ENCODE measurements around the gene CSRNP2. TPM values are rescaled to one million over a fixed set of nuclear protein-coding genes. Genes with fewer than 3 reads are reported as not detected.

CSRNP2 gene
- total RNA-seq, 1 donor from 2014 or later, result 16.9 TPM

- intact Hi-C loops (cut with micrococcal nuclease), result loop anchor here (1.0 to 5.0 kb wide), 8 partner anchors 17 to 624 kb away; partner anchors contain the start of genes ATF1, CSRNP2, DAZAP2 and LARP4
- Mint-ChIP-seq H3K27me3 (no peaks in the 10 kb centered on the region), H3K9me3 (no peaks in the 10 kb centered on the region), H3K27ac (peak within 1 kb of the TSS; percentile 93), H3K4me1 (peaks cover 42% of the 10 kb centered on the region), H3K4me3 (peak within 1 kb of the TSS; percentile 99), H3K36me3 (ENCODE audit: low read depth) (peaks cover 3% of the 10 kb centered on the region)
- peak; percentile 86 for DNase-seq
- ChIA-PET CTCF (interaction anchor here (1.1 to 4.9 kb wide), 3 partner anchors 21 to 200 kb away, joined by 3 to 23 read pairs (median 3); no protein-coding TSS in a partner anchor), POLR2A (interaction anchor here (0.6 to 2.0 kb wide), 12 partner anchors 21 to 1261 kb away, joined by 3 to 16 read pairs (median 4); partner anchors contain the start of genes CSRNP2, DAZAP2, LETMD1 and POU6F1)
- ATAC-seq (ENCODE audit: low read depth), result peak; percentile 98
- no peak for TF ChIP-seq CTCF (IDR thresholded peaks at IDR 0.05)
These were observed 57.4 kb downstream of the CSRNP2 start, which contains the start of gene SLC11A2 for GRCh38 chr12:51025836-51026638. Gene SLC11A2 (minus strand): TSS chr12:51026384. CDS start chr12:51010728, 15,656 bp downstream.

- TF ChIP-seq CTCF (IDR thresholded peaks at IDR 0.05), result no peak
- DNase-seq (no peak), ATAC-seq (ENCODE audit: low read depth) (no peak)
- peak overlapping the region; percentile 99 for H3K4me3 Mint-ChIP-seq
- intact Hi-C loops (cut with micrococcal nuclease), result loop anchor here (2.0 to 5.0 kb wide), 4 partner anchors 17 to 623 kb away; partner anchors contain the start of genes ATF1, LARP4 and POU6F1
- CTCF ChIA-PET, result interaction anchor here (4.9 kb wide), 1 partner anchor 199 kb away, joined by 23 read pairs; no protein-coding TSS in a partner anchor
- peaks cover 43% of the 10 kb centered on the region for H3K4me1 Mint-ChIP-seq
- peaks cover 3% of the 10 kb centered on the region for H3K36me3 Mint-ChIP-seq (ENCODE audit: low read depth)
- no peaks in the 10 kb centered on the region for H3K9me3 Mint-ChIP-seq
- H3K27ac Mint-ChIP-seq, result peak overlapping the region; percentile 93
- POLR2A ChIA-PET, result interaction anchor here (0.6 to 2.0 kb wide), 7 partner anchors 22 to 1260 kb away, joined by 3 to 16 read pairs (median 6); partner anchors contain the start of genes DAZAP2, LETMD1 and POU6F1
- no peaks in the 10 kb centered on the region for H3K27me3 Mint-ChIP-seq
These were observed 58.0 kb downstream of the CSRNP2 start for GRCh38 chr12:51025338-51025835.

GRCh38 chr12:51023625-51024382 is 59.6 kb downstream of the CSRNP2 start:
- Mint-ChIP-seq H3K27ac (peak overlapping the region; percentile 93), H3K4me1 (peaks cover 44% of the 10 kb centered on the region), H3K4me3 (peak overlapping the region; percentile 99), H3K36me3 (ENCODE audit: low read depth) (peaks cover 3% of the 10 kb centered on the region), H3K9me3 (no peaks in the 10 kb centered on the region), H3K27me3 (no peaks in the 10 kb centered on the region)
- ChIA-PET CTCF (no interaction called here), POLR2A (interaction anchor here (0.9 kb wide), 1 partner anchor 15 kb away, joined by 3 read pairs; no protein-coding TSS in a partner anchor)
- no peak for ATAC-seq (ENCODE audit: low read depth)
- DNase-seq, result no peak
- no peak for TF ChIP-seq CTCF (IDR thresholded peaks at IDR 0.05)
- intact Hi-C loops (cut with micrococcal nuclease), result loop anchor here (2.0 kb wide), 2 partner anchors 15 to 259 kb away; partner anchors contain the start of gene ATF1

DNA sequence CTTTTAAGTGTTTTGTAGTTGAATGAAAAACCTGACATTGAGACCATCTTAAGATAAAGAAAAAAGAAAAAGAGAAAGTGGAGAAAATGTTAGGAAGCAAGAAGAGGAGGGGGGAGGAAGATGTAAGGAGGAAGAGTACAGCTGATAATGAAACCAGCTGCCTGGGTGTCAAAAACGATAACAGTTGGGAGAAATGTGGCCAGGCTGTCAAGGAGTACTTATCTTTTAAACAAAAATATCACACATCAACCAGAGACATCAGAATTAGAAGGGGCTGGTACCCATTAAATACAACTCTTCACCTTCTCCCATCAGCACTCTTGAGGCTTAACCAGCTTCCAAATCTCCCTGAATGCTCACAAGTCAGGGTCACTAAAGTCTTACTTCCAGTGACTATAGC is 61.7 kb downstream of the CSRNP2 start:
- Mint-ChIP-seq H3K36me3 (ENCODE audit: low read depth) (peaks cover 3% of the 10 kb centered on the region), H3K27me3 (no peaks in the 10 kb centered on the region), H3K4me3 (no peak overlapping the region), H3K27ac (no peak overlapping the region), H3K4me1 (peaks cover 40% of the 10 kb centered on the region), H3K9me3 (no peaks in the 10 kb centered on the region)
- TF ChIP-seq CTCF (IDR thresholded peaks at IDR 0.05), result no peak
- CTCF ChIA-PET, result no interaction called here
- no peak for DNase-seq
- intact Hi-C loops (cut with micrococcal nuclease), result no loop called here
- no peak for ATAC-seq (ENCODE audit: low read depth)
- POLR2A ChIA-PET, result interaction anchor here (0.7 kb wide), 3 partner anchors 9 to 1029 kb away, joined by 4 to 8 read pairs (median 7); no protein-coding TSS in a partner anchor

Data from activated B cell treated with CpG ODN at 0.5 μM for 24 hours (primary cell).